NOMO-1 treated with dmso at 0.1 percent for 144 hours (cell line): ENCODE results near the gene HCRT.
"Not testable (repeated sequence)": the region's sequence is repeated elsewhere in the genome, so short reads cannot be mapped to it uniquely, and the experiment has no call there.

ENCODE experiments used
- DNase-seq: peaks from one replicate; lab custom pipeline; 2025; ENCODE audit not compliant: unreplicated experiment; lab: John Stamatoyannopoulos, UW

HCRT gene

GRCh38 chr17:42141382-42141781 is 43.9 kb downstream of the HCRT start:
- DNase-seq = no peak

GRCh38 chr17:42140690-42141089 is 44.6 kb downstream of the HCRT start:
- not testable (repeated sequence) for DNase-seq

GRCh38 chr17:42138749-42139492 is 46.3 kb downstream of the HCRT start:
- no peak for DNase-seq

- DNase-seq = no peak
Observed at GRCh38 chr17:42136654-42137051, 48.6 kb downstream of the HCRT start.

- DNase-seq = no peak
Observed at GRCh38 chr17:42135664-42136653, 49.3 kb downstream of the HCRT start.

GRCh38 chr17:42135151-42135550 is 50.1 kb downstream of the HCRT start:
- no peak for DNase-seq
